Stimulated activated naive CD8-positive, alpha-beta T cell treated with anti-CD3 and anti-CD28 coated beads, Interleukin-15, amount 100 ng/mL, for 72 hours (primary cell): ENCODE measurements around the gene LRRC49.
"Not testable (repeated sequence)": the region's sequence is repeated elsewhere in the genome, so short reads cannot be mapped to it uniquely, and the experiment has no call there.

Source experiments
- ATAC-seq: fragments of 150-1000 bp; cut with Tn5 transposase; 2 replicates; pipeline ENCODE4 v1.10.0; 2021; ENCODE audit warnings: mild to moderate bottlenecking, moderate library complexity
- DNase-seq, 2 donors: peaks; one replicate each; pipeline ENCODE4 v3.0.0; 2021 to 2022
- H3K27ac Mint-ChIP-seq, 2 donors: one replicate each; pipeline ENCODE4 v1.8.0; 2022; ENCODE audit warnings: mild to moderate bottlenecking in 2 of 2, mixed read lengths in 2 of 2, moderate library complexity in 2 of 2
- H3K27me3 Mint-ChIP-seq: one replicate; pipeline ENCODE4 v1.8.0; 2022; ENCODE audit warnings: mixed read lengths
- H3K4me1 Mint-ChIP-seq: one replicate; pipeline ENCODE4 v1.8.0; 2022; ENCODE audit warnings: mild to moderate bottlenecking, mixed read lengths
- H3K4me3 Mint-ChIP-seq, 2 donors: one replicate each; pipeline ENCODE4 v1.8.0; 2022; ENCODE audit warnings: mild to moderate bottlenecking in 2 of 2, mixed read lengths in 2 of 2, moderate library complexity in 1 of 2
- H3K9me3 Mint-ChIP-seq, 2 donors: one replicate each; pipeline ENCODE4 v1.8.0; 2022; ENCODE audit warnings: mixed read lengths in 2 of 2

The LRRC49 gene

GRCh38 chr15:70892002-70892911, at the start of gene LRRC49, which contains the start of gene THAP10:
Gene LRRC49 (plus strand): TSS chr15:70892826. CDS start chr15:70892895, 69 bp downstream.
Gene THAP10 (minus strand): TSS chr15:70892433. CDS start chr15:70892272, 161 bp downstream.
- Mint-ChIP-seq H3K4me3 (peak within 1 kb of the TSS; percentile 86 to 93), H3K27ac (peak within 1 kb of the TSS; percentile 88 to 94), H3K27me3 (peaks cover 62% of the 10 kb centered on the region), H3K9me3 (peaks cover 0 to 4% of the 10 kb centered on the region in 2 donors), H3K4me1 (peaks cover 8% of the 10 kb centered on the region)
- peak; percentile 52 to 73 for DNase-seq
- peak; percentile 87 for ATAC-seq

GRCh38 chr15:70845602-70846360, 46.8 kb upstream of the LRRC49 start:
- ATAC-seq: no peak
- Mint-ChIP-seq H3K4me3 (no peak overlapping the region), H3K4me1 (no peaks in the 10 kb centered on the region), H3K27me3 (peaks cover 25% of the 10 kb centered on the region), H3K9me3 (no peaks in the 10 kb centered on the region), H3K27ac (peak overlapping the region in 1 of 2 donors; percentile 9)
- DNase-seq: no peak

GRCh38 chr15:70851889-70852288, 40.7 kb upstream of the LRRC49 start:
- H3K4me1 Mint-ChIP-seq: peaks cover 6% of the 10 kb centered on the region
- DNase-seq: no peak

GRCh38 chr15:70852501-70853317, 39.9 kb upstream of the LRRC49 start:
- Mint-ChIP-seq H3K4me3 (peak overlapping the region; percentile 69 to 71), H3K4me1 (peaks cover 6% of the 10 kb centered on the region), H3K9me3 (no peaks in the 10 kb centered on the region), H3K27me3 (peaks cover 77% of the 10 kb centered on the region), H3K27ac (peak overlapping the region in 1 of 2 donors; percentile 69)
- DNase-seq: no peak
- no peak for ATAC-seq

More at GRCh38 chr15:70851889-70852288, 40.7 kb upstream of the LRRC49 start:
- H3K27me3 Mint-ChIP-seq: peaks cover 77% of the 10 kb centered on the region
- no peaks in the 10 kb centered on the region for H3K9me3 Mint-ChIP-seq
- H3K27ac Mint-ChIP-seq: no peak overlapping the region
- ATAC-seq: no peak
- no peak overlapping the region for H3K4me3 Mint-ChIP-seq

- Mint-ChIP-seq H3K4me3 (peak overlapping the region; percentile 69 to 71), H3K4me1 (peaks cover 6% of the 10 kb centered on the region), H3K27ac (peak overlapping the region in 1 of 2 donors; percentile 69), H3K9me3 (no peaks in the 10 kb centered on the region), H3K27me3 (peaks cover 77% of the 10 kb centered on the region)
- ATAC-seq (peak; percentile 75), DNase-seq (peak in 1 of 2 donors; percentile 24)
These were observed 39.2 kb upstream of the LRRC49 start for GRCh38 chr15:70853318-70853972.

GRCh38 chr15:70853973-70854665, 38.5 kb upstream of the LRRC49 start, which contains the start of gene LARP6:
Gene LARP6 (minus strand): TSS chr15:70854157. CDS start chr15:70854088, 69 bp downstream.
- DNase-seq: peak; percentile 2 to 26
- peak within 1 kb of the TSS; percentile 87 to 96 for H3K27ac Mint-ChIP-seq
- peak; percentile 74 for ATAC-seq
- no peaks in the 10 kb centered on the region for H3K9me3 Mint-ChIP-seq
- H3K4me1 Mint-ChIP-seq: peaks cover 6% of the 10 kb centered on the region
- H3K4me3 Mint-ChIP-seq: peak within 1 kb of the TSS; percentile 87 to 93
- H3K27me3 Mint-ChIP-seq: peaks cover 82% of the 10 kb centered on the region

GRCh38 chr15:70854666-70854976, 38.0 kb upstream of the LRRC49 start:
- Mint-ChIP-seq H3K27ac (peak overlapping the region; percentile 87 to 96), H3K9me3 (no peaks in the 10 kb centered on the region), H3K4me1 (peaks cover 6% of the 10 kb centered on the region), H3K4me3 (peak overlapping the region; percentile 87 to 93), H3K27me3 (peaks cover 82% of the 10 kb centered on the region)
- ATAC-seq: peak; percentile 39
- no peak for DNase-seq

- Mint-ChIP-seq H3K27ac (no peak overlapping the region), H3K27me3 (peaks cover 70% of the 10 kb centered on the region), H3K9me3 (no peaks in the 10 kb centered on the region), H3K4me1 (peaks cover 6% of the 10 kb centered on the region), H3K4me3 (no peak overlapping the region)
- no peak for ATAC-seq
- no peak for DNase-seq
These were observed 36.9 kb upstream of the LRRC49 start for GRCh38 chr15:70855764-70856163.

- Mint-ChIP-seq H3K27me3 (peaks cover 65% of the 10 kb centered on the region), H3K4me3 (no peak overlapping the region), H3K4me1 (peaks cover 6% of the 10 kb centered on the region), H3K27ac (no peak overlapping the region), H3K9me3 (no peaks in the 10 kb centered on the region)
- ATAC-seq: no peak
- no peak for DNase-seq
These were observed 36.3 kb upstream of the LRRC49 start for GRCh38 chr15:70856177-70856883.

GRCh38 chr15:70856884-70857561, 35.6 kb upstream of the LRRC49 start:
- Mint-ChIP-seq H3K27ac (no peak overlapping the region), H3K9me3 (no peaks in the 10 kb centered on the region), H3K4me1 (peaks cover 6% of the 10 kb centered on the region), H3K4me3 (no peak overlapping the region), H3K27me3 (peaks cover 58% of the 10 kb centered on the region)
- DNase-seq: no peak
- no peak for ATAC-seq

- DNase-seq (no peak), ATAC-seq (no peak)
- H3K27ac Mint-ChIP-seq: no peak overlapping the region
- peaks cover 51% of the 10 kb centered on the region for H3K27me3 Mint-ChIP-seq
- no peaks in the 10 kb centered on the region for H3K9me3 Mint-ChIP-seq
- H3K4me3 Mint-ChIP-seq: no peak overlapping the region
- peaks cover 6% of the 10 kb centered on the region for H3K4me1 Mint-ChIP-seq
These were observed 34.9 kb upstream of the LRRC49 start for GRCh38 chr15:70857562-70858285.

GRCh38 chr15:70858614-70859321, 33.9 kb upstream of the LRRC49 start:
- H3K4me1 Mint-ChIP-seq, H3K9me3 Mint-ChIP-seq, ATAC-seq, H3K27ac Mint-ChIP-seq, H3K4me3 Mint-ChIP-seq, DNase-seq: not testable (repeated sequence)
- H3K27me3 Mint-ChIP-seq: peaks cover 43% of the 10 kb centered on the region
